B cell (primary cell): ENCODE measurements around the gene RABEPK. TPM values are rescaled to one million over a fixed set of nuclear protein-coding genes. Genes with fewer than 3 reads are reported as not detected.

Experiments used
- ATAC-seq: fragments of 200-7000 bp; cut with Tn5 transposase; one replicate; pipeline ENCODE4 v1.10.0; 2021; ENCODE audit warnings: low read depth, mild to moderate bottlenecking, moderate number of reproducible peaks, moderate library complexity
- CTCF ChIA-PET: fragments of 350-600 bp; sonication (Branson Sonifier 250); formaldehyde crosslinking; loops from one replicate; lab custom pipeline; 2021; ENCODE audit warnings: antibody characterized with exemption, inconsistent platforms; lab: Charles Lee
- POLR2A ChIA-PET: fragments of 350-600 bp; sonication (Branson Sonifier 250); formaldehyde crosslinking; loops from one replicate; lab custom pipeline; 2021; ENCODE audit warnings: antibody characterized with exemption; lab: Charles Lee
- DNase-seq: peaks from one replicate; pipeline ENCODE4 v3.0.0; 2013
- H2AFZ ChIP-seq: 2 replicates; pipeline ENCODE4 v1.6.1; 2012; ENCODE audit warnings: mild to moderate bottlenecking, low read depth, low read length; ENCODE audit not compliant: insufficient read depth, poor library complexity, severe bottlenecking
- H3K27ac ChIP-seq, 2 donors: 1 replicate in 1 of 2; 2 replicates in 1 of 2; pipeline ENCODE4 v1.5.1; 2012 to 2013; ENCODE audit warnings: low read length in 2 of 2, mild to moderate bottlenecking in 2 of 2, moderate library complexity in 1 of 2
- H3K27me3 ChIP-seq, 4 experiments: fragments of 200-600 bp in 1 of 4; sonication (generic) in 1 of 4; replicated peaks in 1 of 4; 1 replicate in 2 of 4; 2 replicates in 2 of 4; pipeline versions ENCODE4 v1.6.1 to v1.7.0; 2013 to 2016; ENCODE audit warnings: low read length in 3 of 4, mild to moderate bottlenecking in 2 of 4, mixed read lengths in 1 of 4, moderate library complexity in 1 of 4; ENCODE audit not compliant: insufficient read depth in 4 of 4, control insufficient read depth in 3 of 4; ENCODE audit errors: control extremely low read depth in 1 of 4
- H3K36me3 ChIP-seq, 2 experiments: replicated peaks in 1 of 2; 1 replicate in 1 of 2; 2 replicates in 1 of 2; pipeline versions ENCODE4 v1.6.1 to v1.7.1; 2013; ENCODE audit warnings: low read length in 1 of 2; ENCODE audit not compliant: insufficient read depth in 2 of 2, control insufficient read depth in 1 of 2; ENCODE audit errors: control extremely low read depth in 1 of 2, extremely low read depth in 1 of 2
- H3K4me1 ChIP-seq, 2 donors: fragments of 200-600 bp in 1 of 2; sonication (generic) in 1 of 2; 1 replicate in 1 of 2; 2 replicates in 1 of 2; pipeline versions ENCODE4 v1.5.1 to v1.6.1; 2013 to 2017; ENCODE audit warnings: low read length in 2 of 2; ENCODE audit not compliant: control insufficient read depth in 2 of 2, insufficient read depth in 2 of 2
- H3K4me2 ChIP-seq: replicated peaks from 2 replicates; pipeline ENCODE3; 2012; ENCODE audit warnings: mild to moderate bottlenecking, low read depth, low read length; ENCODE audit not compliant: poor library complexity, severe bottlenecking
- H3K4me3 ChIP-seq, 5 experiments: fragments of 200-600 bp in 1 of 5; sonication (generic) in 1 of 5; 1 replicate in 3 of 5; 2 replicates in 2 of 5; pipeline versions ENCODE4 v1.5.1 to v1.7.0; 2011 to 2016; ENCODE audit warnings: low read length in 4 of 5, mild to moderate bottlenecking in 4 of 5, low read depth in 2 of 5, control low read depth in 1 of 5, moderate library complexity in 1 of 5; ENCODE audit not compliant: insufficient read depth in 1 of 5; ENCODE audit errors: control extremely low read depth in 1 of 5, extremely low read depth in 1 of 5
- H3K79me2 ChIP-seq: fragments of 200-600 bp; sonication (generic); one replicate; pipeline ENCODE4 v1.6.0; 2016; ENCODE audit warnings: low read length; ENCODE audit not compliant: control insufficient read depth, insufficient read depth
- H3K9ac ChIP-seq: fragments of 200-600 bp; sonication (generic); 2 replicates; pipeline ENCODE4 v1.6.1; 2017; ENCODE audit warnings: mild to moderate bottlenecking, low read length, moderate library complexity
- H3K9me3 ChIP-seq, 3 donors: one replicate each; pipeline versions ENCODE4 v1.6.1 to v1.7.1; 2013; ENCODE audit warnings: low read length in 2 of 3; ENCODE audit not compliant: control insufficient read depth in 2 of 3, insufficient read depth in 1 of 3; ENCODE audit errors: control extremely low read depth in 1 of 3
- H4K20me1 ChIP-seq: 2 replicates; pipeline ENCODE4 v1.6.0; 2012; ENCODE audit warnings: mild to moderate bottlenecking, low read length; ENCODE audit not compliant: insufficient read depth, control insufficient read depth, poor library complexity, severe bottlenecking
- H3K27ac Mint-ChIP-seq: one replicate; pipeline ENCODE4 v1.8.0; 2021; ENCODE audit warnings: mixed read lengths
- H3K27me3 Mint-ChIP-seq: one replicate; pipeline ENCODE4 v1.8.0; 2021; ENCODE audit warnings: mixed read lengths
- H3K4me1 Mint-ChIP-seq: one replicate; pipeline ENCODE4 v1.8.0; 2021; ENCODE audit warnings: mixed read lengths
- H3K4me3 Mint-ChIP-seq: one replicate; pipeline ENCODE4 v1.8.0; 2021; ENCODE audit warnings: mixed read lengths
- H3K9me3 Mint-ChIP-seq: one replicate; pipeline ENCODE4 v1.8.0; 2022; ENCODE audit warnings: mixed read lengths; ENCODE audit not compliant: insufficient read depth
- CTCF ChIP-seq: fragments of 200-600 bp; IDR thresholded peaks from one replicate; pipeline ENCODE4 v1.8.0; 2022; ENCODE audit warnings: antibody characterized with exemption, mild to moderate bottlenecking
- EZH2 ChIP-seq: IDR thresholded peaks from 2 replicates; pipeline ENCODE4 v1.6.1; 2012; ENCODE audit warnings: borderline replicate concordance, low read depth, mild to moderate bottlenecking, moderate library complexity, low read length; ENCODE audit not compliant: insufficient read depth, poor library complexity, severe bottlenecking
- WGBS: methylation state at CpG from one replicate; pipeline ENCODE4 v1.1.5; 2013; ENCODE audit warnings: missing lambda C conversion rate; ENCODE audit not compliant: insufficient coverage; 5-methylcytosine and 5-hydroxymethylcytosine counted together
- intact Hi-C: fragments of 100-400 bp; cut with micrococcal nuclease; formaldehyde crosslinking; loops from one replicate; pipeline ENCODE4 v1.10.0; 2022
- polyA plus RNA-seq: library from polyadenylated mRNA; depleted of rRNA; stranded (reverse); fragments of >200 nt; gene quantifications from 2 replicates; pipeline ENCODE4 v1.2.3, GENCODE V29; 2012
- total RNA-seq, 2 donors: library from RNA; stranded (reverse); fragments of 120-200 nt in 1 of 2; gene quantifications; 1 replicate in 1 of 2; 2 replicates in 1 of 2; pipeline versions ENCODE4 v1.2.3 to v1.2.4, GENCODE V29; 2013 to 2022

RABEPK gene
- total and polyA plus RNA-seq, 2 donors (not counting 1 experiment from before 2014, with no cell fraction given) = 9.0 to 12.2 TPM

- Histone ChIP-seq H3K27me3 (no peaks in the 10 kb centered on the region), H4K20me1 (peaks cover 19% of the 10 kb centered on the region), H3K4me2 (no peak overlapping the region), H3K4me3 (no peak overlapping the region), H3K27ac (no peak overlapping the region), H3K9ac (no peak overlapping the region), H3K79me2 (peaks cover 57% of the 10 kb centered on the region), H3K9me3 (no peaks in the 10 kb centered on the region), H2AFZ (no peak overlapping the region), H3K36me3 (peaks cover 11 to 58% of the 10 kb centered on the region in 2 experiments), H3K4me1 (peaks cover 22 to 31% of the 10 kb centered on the region in 2 donors)
- ChIA-PET POLR2A (interaction anchor here (0.6 kb wide), 1 partner anchor 1403 kb away, joined by 4 read pairs; no protein-coding TSS in a partner anchor), CTCF (interaction anchor here (0.6 kb wide), 1 partner anchor 1355 kb away, joined by 4 read pairs; no protein-coding TSS in a partner anchor)
- peak overlapping the region; percentile 60 for H3K27ac Mint-ChIP-seq
- TF ChIP-seq EZH2 (no peak), CTCF (no peak)
- H3K9me3 Mint-ChIP-seq = no peaks in the 10 kb centered on the region
- 74% methylated on average over 2 of the region's 7 CpGs for whole genome bisulfite sequencing
- intact Hi-C loops = no loop called here
- no peaks in the 10 kb centered on the region for H3K27me3 Mint-ChIP-seq
- peak overlapping the region; percentile 54 for H3K4me3 Mint-ChIP-seq
- ATAC-seq (no peak), DNase-seq (no peak)
- H3K4me1 Mint-ChIP-seq = peaks cover 60% of the 10 kb centered on the region
Measured at GRCh38 chr9:125238127-125238914, 38.0 kb downstream of the RABEPK start.

GRCh38 chr9:125238915-125239446, 38.6 kb downstream of the RABEPK start:
- Histone ChIP-seq H3K79me2 (peaks cover 57% of the 10 kb centered on the region), H4K20me1 (peaks cover 19% of the 10 kb centered on the region), H3K9ac (no peak overlapping the region)

More at GRCh38 chr9:125238915-125239446, 38.6 kb downstream of the RABEPK start:
- Mint-ChIP-seq H3K27me3 (no peaks in the 10 kb centered on the region), H3K9me3 (no peaks in the 10 kb centered on the region), H3K4me3 (peak overlapping the region; percentile 54), H3K4me1 (peaks cover 58% of the 10 kb centered on the region), H3K27ac (peak overlapping the region; percentile 60)
- 92% methylated on average over 8 of the region's 14 CpGs for WGBS
- intact Hi-C loops = no loop called here
- DNase-seq = no peak
- ChIA-PET POLR2A (no interaction called here), CTCF (interaction anchor here (0.6 kb wide), 1 partner anchor 302 kb away, joined by 3 read pairs; no protein-coding TSS in a partner anchor)
- H3K9me3 ChIP-seq = no peaks in the 10 kb centered on the region
- no peak overlapping the region for H3K4me2 ChIP-seq
- no peak for ATAC-seq
- no peak for TF ChIP-seq CTCF
- no peak for TF ChIP-seq EZH2
- peaks cover 22 to 31% of the 10 kb centered on the region in 2 donors for H3K4me1 ChIP-seq
- H3K27ac ChIP-seq = no peak overlapping the region
- H2AFZ ChIP-seq = no peak overlapping the region
- no peak overlapping the region for H3K4me3 ChIP-seq
- peaks cover 11 to 53% of the 10 kb centered on the region in 2 experiments for H3K36me3 ChIP-seq
- no peaks in the 10 kb centered on the region for H3K27me3 ChIP-seq
